SK-N-SH treated with all-trans-retinoic acid at 6 μM for 48 hours (cell line): ENCODE measurements around the gene RPS6KA2.

Source experiments
- ARNTL ChIP-seq: fragments of 450-650 bp; formaldehyde crosslinking; IDR thresholded peaks from 2 replicates; pipeline ENCODE4 v1.5.0; 2020; ENCODE audit warnings: low read depth, mild to moderate bottlenecking, moderate library complexity, borderline replicate concordance
- BACH2 ChIP-seq: fragments of 250-450 bp; sonication (Bioruptor Pico); IDR thresholded peaks from 2 replicates; pipeline ENCODE4 v1.9.0; 2021; ENCODE audit warnings: mild to moderate bottlenecking, borderline replicate concordance
- CREB5 ChIP-seq: fragments of 250-450 bp; sonication (Bioruptor Pico); IDR thresholded peaks from 2 replicates; pipeline ENCODE4 v1.5.1; 2020; ENCODE audit warnings: low read depth, mild to moderate bottlenecking, moderate library complexity
- CSRNP3 ChIP-seq: fragments of 250-450 bp; sonication (Bioruptor Pico); IDR thresholded peaks from 2 replicates; pipeline ENCODE4 v1.5.1; 2021; ENCODE audit warnings: mild to moderate bottlenecking, moderate library complexity
- ESRRG ChIP-seq: fragments of 250-450 bp; sonication (Bioruptor Pico); IDR thresholded peaks from 2 replicates; pipeline ENCODE4 v1.6.1; 2021; ENCODE audit warnings: mild to moderate bottlenecking
- OSR1 ChIP-seq: fragments of 250-450 bp; sonication (Bioruptor Pico); IDR thresholded peaks from 2 replicates; pipeline ENCODE4 v1.8.0; 2022; ENCODE audit warnings: moderate library complexity, mild to moderate bottlenecking, inconsistent platforms
- PATZ1 ChIP-seq: fragments of 250-450 bp; sonication (Bioruptor Pico); IDR thresholded peaks from 2 replicates; pipeline ENCODE4 v1.8.0; 2020; ENCODE audit warnings: mild to moderate bottlenecking, moderate library complexity, borderline replicate concordance
- RARB ChIP-seq: fragments of 250-450 bp; sonication (Bioruptor Pico); IDR thresholded peaks from 2 replicates; pipeline ENCODE4 v1.8.0; 2021; ENCODE audit warnings: mild to moderate bottlenecking, moderate library complexity
- SNAI2 ChIP-seq: fragments of 250-450 bp; sonication (Bioruptor Pico); IDR thresholded peaks from 2 replicates; pipeline ENCODE4 v1.5.0; 2020; ENCODE audit warnings: mild to moderate bottlenecking, moderate library complexity
- TCF4 ChIP-seq: fragments of 250-450 bp; sonication (Bioruptor Pico); IDR thresholded peaks from 2 replicates; pipeline ENCODE4 v1.8.0; 2021; ENCODE audit warnings: mild to moderate bottlenecking, moderate library complexity, borderline replicate concordance
- TSHZ2 ChIP-seq: fragments of 250-450 bp; sonication (Bioruptor Pico); IDR thresholded peaks from 2 replicates; pipeline ENCODE4 v1.5.0; 2020; ENCODE audit warnings: mild to moderate bottlenecking, moderate library complexity
- ZC3H10 ChIP-seq: fragments of 250-450 bp; sonication (Bioruptor Pico); IDR thresholded peaks from 2 replicates; pipeline ENCODE4 v1.5.1; 2021; ENCODE audit warnings: mild to moderate bottlenecking, moderate library complexity
- ZFP30 ChIP-seq: fragments of 450-650 bp; formaldehyde crosslinking; IDR thresholded peaks from 2 replicates; pipeline ENCODE4 v1.5.0; 2022; ENCODE audit warnings: mild to moderate bottlenecking, moderate library complexity
- ZNF565 ChIP-seq: fragments of 450-650 bp; formaldehyde crosslinking; conservative IDR thresholded peaks from 2 replicates; pipeline ENCODE4 v1.5.0; 2020; ENCODE audit warnings: low read depth, mild to moderate bottlenecking, moderate library complexity

- TF ChIP-seq OSR1 (CRISPR knock-in tag) (no peak), ESRRG (CRISPR knock-in tag) (no peak), SNAI2 (CRISPR knock-in tag) (no peak), ZNF565 (no peak), ZC3H10 (no peak), TSHZ2 (CRISPR knock-in tag) (no peak), CREB5 (no peak), PATZ1 (no peak), TCF4 (no peak), ARNTL (CRISPR knock-in tag) (no peak), CSRNP3 (CRISPR knock-in tag) (no peak), ZFP30 (CRISPR knock-in tag) (no peak), RARB (CRISPR knock-in tag) (no peak), BACH2 (no peak)
These were observed 123.0 kb downstream of the RPS6KA2 start for GRCh38 chr6:166504100-166504499.
